ENCODE measurements around the gene KIAA1328.

Gene KIAA1328

GRCh38 chr18:37180086-37180485 lies 351.2 kb downstream of the KIAA1328 start:
- TF ChIP-seq, protein P1, sequence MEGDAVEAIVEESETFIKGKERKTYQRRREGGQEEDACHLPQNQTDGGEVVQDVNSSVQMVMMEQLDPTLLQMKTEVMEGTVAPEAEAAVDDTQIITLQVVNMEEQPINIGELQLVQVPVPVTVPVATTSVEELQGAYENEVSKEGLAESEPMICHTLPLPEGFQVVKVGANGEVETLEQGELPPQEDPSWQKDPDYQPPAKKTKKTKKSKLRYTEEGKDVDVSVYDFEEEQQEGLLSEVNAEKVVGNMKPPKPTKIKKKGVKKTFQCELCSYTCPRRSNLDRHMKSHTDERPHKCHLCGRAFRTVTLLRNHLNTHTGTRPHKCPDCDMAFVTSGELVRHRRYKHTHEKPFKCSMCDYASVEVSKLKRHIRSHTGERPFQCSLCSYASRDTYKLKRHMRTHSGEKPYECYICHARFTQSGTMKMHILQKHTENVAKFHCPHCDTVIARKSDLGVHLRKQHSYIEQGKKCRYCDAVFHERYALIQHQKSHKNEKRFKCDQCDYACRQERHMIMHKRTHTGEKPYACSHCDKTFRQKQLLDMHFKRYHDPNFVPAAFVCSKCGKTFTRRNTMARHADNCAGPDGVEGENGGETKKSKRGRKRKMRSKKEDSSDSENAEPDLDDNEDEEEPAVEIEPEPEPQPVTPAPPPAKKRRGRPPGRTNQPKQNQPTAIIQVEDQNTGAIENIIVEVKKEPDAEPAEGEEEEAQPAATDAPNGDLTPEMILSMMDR (IDR thresholded peaks at IDR 0.05; ENCODE audit: borderline replicate concordance, insufficient read depth, low read depth, low read length) = no peak
- no peak overlapping the region for H3K4me3 ChIP-seq (ENCODE audit: low read depth, low read length)

DNA sequence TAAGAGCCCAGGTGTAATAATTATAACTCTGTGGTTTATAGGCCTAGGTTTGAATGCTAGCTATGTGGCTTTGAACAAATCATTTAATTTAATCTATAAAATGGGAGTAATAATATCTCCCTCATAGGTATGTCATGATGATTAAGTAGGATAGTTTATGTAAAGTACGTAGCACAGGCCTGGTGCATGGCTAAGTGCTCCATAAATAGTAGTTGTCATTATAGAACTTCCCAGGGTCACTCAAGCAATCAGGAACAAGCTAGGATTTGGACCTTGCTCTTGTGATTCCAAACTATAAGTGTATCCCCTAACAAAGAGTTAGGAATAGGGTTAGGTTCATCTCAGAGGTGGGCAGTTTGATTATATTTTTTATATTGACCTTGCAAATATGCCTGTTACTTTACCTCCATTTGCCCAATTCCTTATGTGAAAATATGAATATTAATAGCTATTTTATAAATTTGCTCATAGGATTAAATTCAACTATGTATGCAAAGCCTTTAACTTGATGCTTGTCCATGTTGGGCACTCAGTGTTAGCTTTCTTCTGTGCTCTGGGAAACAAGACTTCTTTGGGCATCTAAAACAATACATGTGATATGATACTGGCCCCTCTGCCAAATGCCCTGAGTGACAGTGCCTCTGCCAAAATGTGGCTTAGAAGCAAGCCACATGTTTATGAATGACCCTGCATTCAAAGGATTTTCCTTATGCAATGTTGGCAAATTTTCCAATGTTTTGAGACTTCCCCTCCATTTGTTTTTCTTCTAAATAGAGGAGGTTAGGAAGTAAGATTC lies 353.6 kb downstream of the KIAA1328 start:
- no peak overlapping the region for H3K4me3 ChIP-seq (ENCODE audit: low read depth, low read length)
- TF ChIP-seq, protein P1 (IDR thresholded peaks at IDR 0.05; ENCODE audit: borderline replicate concordance, insufficient read depth, low read depth, low read length) = no peak

DNA sequence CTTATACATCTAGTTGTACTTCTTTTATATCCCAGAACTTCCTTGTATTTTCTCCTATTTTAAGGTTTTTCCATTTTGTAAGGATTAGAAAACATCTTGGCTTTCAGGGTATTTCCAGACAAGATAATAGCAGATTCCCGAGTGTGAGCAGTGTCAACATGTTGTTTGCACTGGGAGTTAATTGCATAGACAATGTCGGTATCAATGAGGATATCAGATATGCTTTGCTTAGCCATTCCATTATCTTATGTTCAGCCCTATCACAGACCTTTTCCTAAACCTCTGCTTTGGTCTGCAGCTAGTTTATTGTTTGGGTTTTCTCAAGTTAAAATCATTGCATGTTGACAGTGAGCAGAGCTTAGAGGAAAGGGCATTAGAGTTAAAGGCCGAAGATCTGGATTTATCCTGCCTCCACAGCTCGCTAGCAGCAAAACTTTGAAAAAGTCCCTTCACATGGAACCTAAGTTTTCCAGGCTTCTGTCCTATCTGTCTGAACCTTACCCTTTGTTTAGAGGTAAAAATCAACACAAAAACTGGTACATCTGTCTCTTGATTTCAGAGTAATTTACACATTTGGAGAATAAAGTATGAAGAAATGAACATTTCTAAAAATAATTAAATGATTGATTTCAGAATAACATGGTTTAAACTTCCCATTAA lies 355.4 kb downstream of the KIAA1328 start:
- TF ChIP-seq, protein P1 (IDR thresholded peaks at IDR 0.05; ENCODE audit: borderline replicate concordance, insufficient read depth, low read depth, low read length) = no peak
- H3K4me3 ChIP-seq (ENCODE audit: low read depth, low read length) = no peak overlapping the region

GRCh38 chr18:37188016-37188791 lies 359.3 kb downstream of the KIAA1328 start:
- TF ChIP-seq, protein P1 (IDR thresholded peaks at IDR 0.05; ENCODE audit: borderline replicate concordance, insufficient read depth, low read depth, low read length) = no peak
- no peak overlapping the region for H3K4me3 ChIP-seq (ENCODE audit: low read depth, low read length)

- TF ChIP-seq, protein P1 (IDR thresholded peaks at IDR 0.05; ENCODE audit: borderline replicate concordance, insufficient read depth, low read depth, low read length) = no peak
Observed at GRCh38 chr18:37199741-37200140, 370.8 kb downstream of the KIAA1328 start.

DNA sequence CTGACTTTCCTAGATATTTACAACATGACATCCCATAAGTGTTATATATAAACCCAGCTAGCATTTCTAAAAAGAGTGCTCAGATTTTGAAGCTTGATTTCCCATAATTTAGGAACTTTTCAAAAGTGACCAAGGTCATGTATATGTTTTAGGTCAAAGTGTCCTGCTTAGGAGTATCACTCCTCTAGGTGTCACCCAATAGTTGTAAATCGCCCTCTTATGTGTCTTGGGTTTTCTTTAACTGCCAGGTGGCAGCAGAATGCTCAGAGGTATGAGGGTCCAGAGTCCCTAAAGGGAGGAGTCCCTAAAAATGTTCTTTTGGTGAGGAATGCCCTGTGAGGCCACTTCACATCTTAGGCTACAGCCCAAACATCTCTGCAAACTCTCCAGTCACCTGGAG lies 378.4 kb downstream of the KIAA1328 start:
- TF ChIP-seq, protein P1 (IDR thresholded peaks at IDR 0.05; ENCODE audit: borderline replicate concordance, insufficient read depth, low read depth, low read length) = no peak
- no peak overlapping the region for H3K4me3 ChIP-seq (ENCODE audit: low read depth, low read length)

More at GRCh38 chr18:37199741-37200140, 370.8 kb downstream of the KIAA1328 start:
- no peak overlapping the region for H3K4me3 ChIP-seq (ENCODE audit: low read depth, low read length)

Measured in GM12875 (cell line).